Neural cell (in vitro differentiated cells): ENCODE data around the gene CA5A. TPM values are rescaled to one million over a fixed set of nuclear protein-coding genes. Genes with fewer than 3 reads are reported as not detected.

ENCODE experiments used
- H2AFZ ChIP-seq: fragments of 200-600, 300-800 bp; sonication (generic), shearing (Covaris generic); 2 replicates; pipeline ENCODE4 v1.6.0; 2014; ENCODE audit warnings: low read depth, mild to moderate bottlenecking, antibody characterized with exemption, low read length, moderate library complexity
- H3F3A ChIP-seq: fragments of 200-600 bp; shearing (Covaris generic); 2 replicates; pipeline ENCODE4 v1.6.1; 2016; ENCODE audit warnings: mild to moderate bottlenecking, moderate library complexity, mixed read lengths, antibody characterized with exemption, low read length; ENCODE audit not compliant: insufficient read depth, poor library complexity, severe bottlenecking
- H3K27ac ChIP-seq: fragments of 200-600, 300-800 bp; sonication (generic), shearing (Covaris generic); 2 replicates; pipeline ENCODE4 v1.5.1; 2014; ENCODE audit warnings: mild to moderate bottlenecking, low read length, moderate library complexity
- H3K27me3 ChIP-seq: fragments of 300-800, 200-600 bp; sonication (generic), shearing (Covaris generic); 2 replicates; pipeline ENCODE4 v1.6.0; 2014; ENCODE audit warnings: mild to moderate bottlenecking, low read depth, low read length, moderate library complexity; ENCODE audit not compliant: insufficient read depth
- H3K36me3 ChIP-seq: fragments of 300-800, 200-600 bp; sonication (generic), shearing (Covaris generic); 2 replicates; pipeline ENCODE4 v1.5.1; 2014; ENCODE audit warnings: mild to moderate bottlenecking, antibody characterized with exemption, low read length, moderate library complexity; ENCODE audit not compliant: insufficient read depth
- H3K4me2 ChIP-seq: fragments of 300-800, 200-600 bp; sonication (generic), shearing (Covaris generic); 2 replicates; pipeline ENCODE4 v1.6.0; 2014; ENCODE audit warnings: mild to moderate bottlenecking, low read length
- H3K4me3 ChIP-seq: fragments of 300-800, 200-600 bp; sonication (generic), shearing (Covaris generic); 2 replicates; pipeline ENCODE4 v1.5.1; 2014; ENCODE audit warnings: mild to moderate bottlenecking, low read length, moderate library complexity
- H3K79me2 ChIP-seq: fragments of 200-600 bp; shearing (Covaris generic); replicated peaks from 2 replicates; pipeline ENCODE4 v1.6.0; 2014; ENCODE audit warnings: mild to moderate bottlenecking, low read length, moderate library complexity; ENCODE audit not compliant: insufficient read depth
- H3K9ac ChIP-seq: fragments of 300-800, 200-600 bp; sonication (generic), shearing (Covaris generic); 2 replicates; pipeline ENCODE4 v1.6.1; 2016; ENCODE audit warnings: mild to moderate bottlenecking, low read length, mixed read lengths
- H3K9me2 ChIP-seq: fragments of 200-600 bp; shearing (Covaris generic); 2 replicates; pipeline ENCODE4 v1.6.1; 2016; ENCODE audit warnings: mild to moderate bottlenecking, low read length, mixed read lengths; ENCODE audit not compliant: insufficient read depth
- H3K9me3 ChIP-seq: fragments of 200-600, 300-800 bp; sonication (generic), shearing (Covaris generic); 2 replicates; pipeline ENCODE4 v1.6.1; 2016; ENCODE audit warnings: mild to moderate bottlenecking, mixed run types, low read length, moderate library complexity, mixed read lengths
- H4K20me1 ChIP-seq: fragments of 200-600 bp; shearing (Covaris generic); 2 replicates; pipeline ENCODE4 v1.6.1; 2016; ENCODE audit warnings: mild to moderate bottlenecking, mixed run types; ENCODE audit not compliant: insufficient read depth
- EP300 ChIP-seq: fragments of 450-650 bp; conservative IDR thresholded peaks from 2 replicates; pipeline ENCODE4 v1.6.1; 2014; ENCODE audit warnings: antibody characterized with exemption, mild to moderate bottlenecking, moderate library complexity; ENCODE audit not compliant: poor library complexity, severe bottlenecking
- EZH2 ChIP-seq: fragments of 200-600, 300-800 bp; shearing (Covaris generic), sonication (generic); IDR thresholded peaks from 2 replicates; pipeline ENCODE4 v1.6.1; 2014; ENCODE audit warnings: antibody characterized with exemption, low read length, borderline replicate concordance, mild to moderate bottlenecking; ENCODE audit not compliant: insufficient read depth, poor library complexity, severe bottlenecking
- MXI1 ChIP-seq: fragments of 450-650 bp; conservative IDR thresholded peaks from 2 replicates; pipeline ENCODE4 v1.6.1; 2014; ENCODE audit warnings: antibody characterized with exemption, mild to moderate bottlenecking; ENCODE audit not compliant: poor library complexity, severe bottlenecking
- POLR2AphosphoS5 ChIP-seq: IDR thresholded peaks from 2 replicates; pipeline ENCODE4 v1.6.1; 2012
- RAD21 ChIP-seq: fragments of 450-650 bp; conservative IDR thresholded peaks from 2 replicates; pipeline ENCODE4 v1.6.1; 2014; ENCODE audit warnings: antibody characterized with exemption, mild to moderate bottlenecking, moderate library complexity
- SMC3 ChIP-seq: fragments of 450-650 bp; conservative IDR thresholded peaks from 2 replicates; pipeline ENCODE4 v1.6.1; 2014; ENCODE audit warnings: antibody characterized with exemption, mild to moderate bottlenecking, moderate library complexity; ENCODE audit not compliant: poor library complexity
- TAF1 ChIP-seq: IDR thresholded peaks from 2 replicates; pipeline ENCODE4 v1.6.1; 2012; ENCODE audit warnings: low read depth
- polyA plus RNA-seq: library from polyadenylated mRNA; depleted of rRNA; stranded (reverse); fragments of >200 nt; gene quantifications from 2 replicates; pipeline ENCODE4 v1.2.3, GENCODE V29; 2014
- TF ChIP-seq, protein P1 (sequence below): IDR thresholded peaks from 2 replicates; pipeline ENCODE4 v1.6.1; 2012; ENCODE audit warnings: borderline replicate concordance
- TF ChIP-seq, protein P2 (sequence below): fragments of 450-650 bp; IDR thresholded peaks from 2 replicates; pipeline ENCODE4 v1.5.1; 2014; ENCODE audit warnings: antibody characterized with exemption, mild to moderate bottlenecking, moderate library complexity; ENCODE audit not compliant: poor library complexity, severe bottlenecking

Gene CA5A
- polyA plus RNA-seq, 1 donor from 2014 or later = not detected

DNA sequence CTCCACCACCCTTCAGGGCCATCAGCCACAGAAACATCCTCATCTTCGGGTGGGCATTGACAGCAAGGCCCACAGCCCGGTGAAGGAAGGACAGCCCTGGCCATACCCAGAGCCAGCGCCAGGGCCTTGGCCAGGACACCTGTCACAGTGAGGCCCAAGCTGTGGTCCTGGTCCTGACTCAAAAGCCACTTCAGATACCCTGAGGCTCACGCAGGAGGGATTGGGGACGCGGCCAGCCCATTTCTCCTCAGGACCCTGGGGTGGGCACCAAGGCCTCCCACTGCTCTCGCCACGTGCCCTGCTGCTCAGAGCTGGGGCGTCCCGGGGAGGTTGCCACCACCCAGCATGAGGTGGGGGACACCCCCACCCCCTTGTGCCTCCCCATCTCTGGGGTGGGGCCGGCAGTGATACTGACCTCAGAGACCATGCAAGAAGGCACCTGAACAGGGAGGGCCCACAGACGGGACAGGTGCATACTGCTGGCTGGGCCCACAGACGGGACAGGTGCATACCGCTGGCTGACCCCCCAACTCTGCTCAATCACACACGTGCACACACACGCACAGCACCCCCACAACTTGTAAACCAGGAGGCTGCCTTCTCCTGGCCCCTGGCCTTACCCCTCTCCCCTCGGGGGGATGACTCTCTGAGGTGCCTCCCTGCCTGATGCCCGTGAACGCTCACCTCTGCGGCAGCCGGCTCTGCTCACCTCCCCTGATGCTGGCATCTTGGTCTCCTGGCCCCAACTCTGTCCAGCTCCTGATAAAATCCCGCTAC, 81.2 kb downstream of the CA5A start:
- no peaks in the 10 kb centered on the region for H3K36me3 ChIP-seq

DNA sequence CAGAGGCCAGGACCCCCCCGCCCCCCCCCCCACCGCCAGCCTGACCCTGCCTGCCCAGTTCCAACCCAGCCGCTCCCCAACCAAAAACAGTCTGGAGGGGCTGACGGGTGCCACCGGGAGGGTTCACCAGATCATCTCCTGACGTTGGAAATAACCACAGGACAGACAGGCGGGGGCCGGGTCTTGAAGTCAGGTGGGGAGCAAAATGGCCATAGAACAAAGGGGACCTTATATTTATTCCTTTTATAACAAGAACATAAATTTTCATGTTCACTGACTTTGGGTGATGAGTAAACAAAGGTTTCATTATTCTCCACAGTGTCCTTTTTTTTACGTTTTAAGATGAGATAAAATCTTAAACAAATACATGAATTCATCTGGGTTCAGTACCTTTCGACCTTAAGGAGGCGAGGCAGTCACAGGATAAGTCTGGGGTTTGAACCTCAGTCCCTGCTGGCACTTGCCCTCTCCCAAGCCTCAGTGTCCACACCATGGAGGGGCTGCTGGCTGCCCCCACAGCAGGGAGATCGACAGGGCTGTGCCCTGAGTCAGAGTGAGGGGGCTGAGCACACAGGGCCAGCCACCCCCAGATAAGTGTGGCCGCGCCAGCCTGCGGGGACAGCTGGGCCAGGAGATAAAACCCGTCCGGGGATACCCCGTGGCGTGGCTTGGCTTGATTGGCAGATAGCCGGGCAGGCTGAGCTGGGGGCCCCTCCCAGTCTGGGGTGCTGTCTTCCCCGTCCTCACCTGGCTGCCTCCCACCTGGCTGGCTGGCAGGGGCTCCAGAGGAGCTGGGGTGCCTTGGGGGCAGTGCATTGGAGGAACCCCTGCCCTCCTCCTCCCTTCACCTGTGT, 82.0 kb downstream of the CA5A start:
- Histone ChIP-seq H3F3A (no peaks in the 10 kb centered on the region), H3K9me3 (no peaks in the 10 kb centered on the region), H3K4me2 (no peak overlapping the region), H3K9ac (no peak overlapping the region), H3K36me3 (no peaks in the 10 kb centered on the region), H3K4me3 (no peak overlapping the region), H4K20me1 (no peaks in the 10 kb centered on the region), H2AFZ (no peak overlapping the region), H3K9me2 (no peaks in the 10 kb centered on the region), H3K27me3 (no peaks in the 10 kb centered on the region), H3K27ac (no peak overlapping the region), H3K79me2 (no peaks in the 10 kb centered on the region)
- TF ChIP-seq MXI1 = no peak
- TF ChIP-seq SMC3 = no peak
- no peak for TF ChIP-seq EP300
- no peak for TF ChIP-seq POLR2AphosphoS5
- no peak for TF ChIP-seq RAD21

More for the DNA sequence above, 81.2 kb downstream of the CA5A start:
- H3K9ac ChIP-seq = no peak overlapping the region
- no peaks in the 10 kb centered on the region for H3K27me3 ChIP-seq
- H3F3A ChIP-seq = no peaks in the 10 kb centered on the region
- TF ChIP-seq EP300 (no peak), RAD21 (no peak), TAF1 (no peak), EZH2 (no peak), SMC3 (no peak), MXI1 (no peak), POLR2AphosphoS5 (no peak)
- TF ChIP-seq, protein P1, sequence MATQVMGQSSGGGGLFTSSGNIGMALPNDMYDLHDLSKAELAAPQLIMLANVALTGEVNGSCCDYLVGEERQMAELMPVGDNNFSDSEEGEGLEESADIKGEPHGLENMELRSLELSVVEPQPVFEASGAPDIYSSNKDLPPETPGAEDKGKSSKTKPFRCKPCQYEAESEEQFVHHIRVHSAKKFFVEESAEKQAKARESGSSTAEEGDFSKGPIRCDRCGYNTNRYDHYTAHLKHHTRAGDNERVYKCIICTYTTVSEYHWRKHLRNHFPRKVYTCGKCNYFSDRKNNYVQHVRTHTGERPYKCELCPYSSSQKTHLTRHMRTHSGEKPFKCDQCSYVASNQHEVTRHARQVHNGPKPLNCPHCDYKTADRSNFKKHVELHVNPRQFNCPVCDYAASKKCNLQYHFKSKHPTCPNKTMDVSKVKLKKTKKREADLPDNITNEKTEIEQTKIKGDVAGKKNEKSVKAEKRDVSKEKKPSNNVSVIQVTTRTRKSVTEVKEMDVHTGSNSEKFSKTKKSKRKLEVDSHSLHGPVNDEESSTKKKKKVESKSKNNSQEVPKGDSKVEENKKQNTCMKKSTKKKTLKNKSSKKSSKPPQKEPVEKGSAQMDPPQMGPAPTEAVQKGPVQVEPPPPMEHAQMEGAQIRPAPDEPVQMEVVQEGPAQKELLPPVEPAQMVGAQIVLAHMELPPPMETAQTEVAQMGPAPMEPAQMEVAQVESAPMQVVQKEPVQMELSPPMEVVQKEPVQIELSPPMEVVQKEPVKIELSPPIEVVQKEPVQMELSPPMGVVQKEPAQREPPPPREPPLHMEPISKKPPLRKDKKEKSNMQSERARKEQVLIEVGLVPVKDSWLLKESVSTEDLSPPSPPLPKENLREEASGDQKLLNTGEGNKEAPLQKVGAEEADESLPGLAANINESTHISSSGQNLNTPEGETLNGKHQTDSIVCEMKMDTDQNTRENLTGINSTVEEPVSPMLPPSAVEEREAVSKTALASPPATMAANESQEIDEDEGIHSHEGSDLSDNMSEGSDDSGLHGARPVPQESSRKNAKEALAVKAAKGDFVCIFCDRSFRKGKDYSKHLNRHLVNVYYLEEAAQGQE = no peak
- TF ChIP-seq, protein P2, sequence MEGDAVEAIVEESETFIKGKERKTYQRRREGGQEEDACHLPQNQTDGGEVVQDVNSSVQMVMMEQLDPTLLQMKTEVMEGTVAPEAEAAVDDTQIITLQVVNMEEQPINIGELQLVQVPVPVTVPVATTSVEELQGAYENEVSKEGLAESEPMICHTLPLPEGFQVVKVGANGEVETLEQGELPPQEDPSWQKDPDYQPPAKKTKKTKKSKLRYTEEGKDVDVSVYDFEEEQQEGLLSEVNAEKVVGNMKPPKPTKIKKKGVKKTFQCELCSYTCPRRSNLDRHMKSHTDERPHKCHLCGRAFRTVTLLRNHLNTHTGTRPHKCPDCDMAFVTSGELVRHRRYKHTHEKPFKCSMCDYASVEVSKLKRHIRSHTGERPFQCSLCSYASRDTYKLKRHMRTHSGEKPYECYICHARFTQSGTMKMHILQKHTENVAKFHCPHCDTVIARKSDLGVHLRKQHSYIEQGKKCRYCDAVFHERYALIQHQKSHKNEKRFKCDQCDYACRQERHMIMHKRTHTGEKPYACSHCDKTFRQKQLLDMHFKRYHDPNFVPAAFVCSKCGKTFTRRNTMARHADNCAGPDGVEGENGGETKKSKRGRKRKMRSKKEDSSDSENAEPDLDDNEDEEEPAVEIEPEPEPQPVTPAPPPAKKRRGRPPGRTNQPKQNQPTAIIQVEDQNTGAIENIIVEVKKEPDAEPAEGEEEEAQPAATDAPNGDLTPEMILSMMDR = no peak
- H3K27ac ChIP-seq = no peak overlapping the region
- no peaks in the 10 kb centered on the region for H3K9me2 ChIP-seq
- no peak overlapping the region for H3K4me3 ChIP-seq
- H3K9me3 ChIP-seq = no peaks in the 10 kb centered on the region
- no peaks in the 10 kb centered on the region for H3K79me2 ChIP-seq
- no peak overlapping the region for H2AFZ ChIP-seq
- H4K20me1 ChIP-seq = no peaks in the 10 kb centered on the region
- no peak overlapping the region for H3K4me2 ChIP-seq
